HAP-1 (cell line): ENCODE results near the gene PGF.
"Not testable (repeated sequence)": the region's sequence is repeated elsewhere in the genome, so short reads cannot be mapped to it uniquely, and the experiment has no call there.

ENCODE experiments used
- DNase-seq, 2 experiments: peaks; one replicate each; pipeline ENCODE4 v3.0.0-alpha.2; 2016 to 2020; ENCODE audit warnings: low spot score in 2 of 2
- H3K27me3 ChIP-seq: fragments of 250-450 bp; sonication (Bioruptor Pico); 2 replicates; pipeline ENCODE4 v1.5.1; 2020; ENCODE audit warnings: low read depth, mild to moderate bottlenecking, moderate library complexity
- H3K36me3 ChIP-seq: fragments of 250-450 bp; sonication (Bioruptor Pico); replicated peaks from 2 replicates; pipeline ENCODE4 v1.5.1; 2020; ENCODE audit warnings: mild to moderate bottlenecking
- H3K4me1 ChIP-seq: fragments of 250-450 bp; sonication (Bioruptor Pico); 2 replicates; pipeline ENCODE4 v1.5.1; 2020; ENCODE audit warnings: mild to moderate bottlenecking
- H3K4me3 ChIP-seq: fragments of 250-450 bp; sonication (Bioruptor Pico); 2 replicates; pipeline ENCODE4 v1.5.1; 2020; ENCODE audit warnings: mild to moderate bottlenecking, moderate library complexity
- H3K9me3 ChIP-seq: fragments of 250-450 bp; sonication (Bioruptor Pico); 2 replicates; pipeline ENCODE4 v1.5.1; 2020; ENCODE audit warnings: mild to moderate bottlenecking, moderate library complexity
- in situ Hi-C: fragments of 300-500 bp; cut with MboI; formaldehyde crosslinking; loops from 3 replicates; pipeline ENCODE4 v1.14.3; 2020; ENCODE audit warnings: low sequenced_read_pairs, inconsistent platforms, mixed read lengths

The PGF gene

GRCh38 chr14:74936731-74937130 lies 18.7 kb downstream of the PGF start:
- H3K4me3 ChIP-seq: no peak overlapping the region
- no peaks in the 10 kb centered on the region for H3K4me1 ChIP-seq
- in situ Hi-C loops: loop anchor here (25.0 kb wide), 1 partner anchor 151 kb away; no protein-coding TSS in a partner anchor
- DNase-seq: no peak
- H3K36me3 ChIP-seq: no peaks in the 10 kb centered on the region
- no peaks in the 10 kb centered on the region for H3K9me3 ChIP-seq
- H3K27me3 ChIP-seq: peaks cover 5% of the 10 kb centered on the region

GRCh38 chr14:74936151-74936550 lies 19.2 kb downstream of the PGF start:
- Histone ChIP-seq H3K4me3 (no peak overlapping the region), H3K9me3 (no peaks in the 10 kb centered on the region), H3K36me3 (no peaks in the 10 kb centered on the region), H3K27me3 (peaks cover 5% of the 10 kb centered on the region), H3K4me1 (no peaks in the 10 kb centered on the region)
- DNase-seq: no peak
- in situ Hi-C loops: loop anchor here (25.0 kb wide), 1 partner anchor 151 kb away; no protein-coding TSS in a partner anchor

- in situ Hi-C loops: loop anchor here (25.0 kb wide), 1 partner anchor 152 kb away; no protein-coding TSS in a partner anchor
- H3K9me3 ChIP-seq: no peaks in the 10 kb centered on the region
- H3K4me3 ChIP-seq: no peak overlapping the region
- DNase-seq: no peak
- H3K4me1 ChIP-seq: no peaks in the 10 kb centered on the region
- H3K36me3 ChIP-seq: no peaks in the 10 kb centered on the region
- peaks cover 8% of the 10 kb centered on the region for H3K27me3 ChIP-seq
Measured at GRCh38 chr14:74935360-74935680, 20.1 kb downstream of the PGF start.

- H3K27me3 ChIP-seq: peaks cover 8% of the 10 kb centered on the region
- H3K36me3 ChIP-seq: no peaks in the 10 kb centered on the region
- no peak overlapping the region for H3K4me3 ChIP-seq
- DNase-seq: no peak
- no peaks in the 10 kb centered on the region for H3K4me1 ChIP-seq
- H3K9me3 ChIP-seq: no peaks in the 10 kb centered on the region
- in situ Hi-C loops: loop anchor here (25.0 kb wide), 1 partner anchor 153 kb away; no protein-coding TSS in a partner anchor
Measured at GRCh38 chr14:74934476-74935359, 20.7 kb downstream of the PGF start.

- DNase-seq: no peak
- Histone ChIP-seq H3K9me3 (no peaks in the 10 kb centered on the region), H3K27me3 (peaks cover 13% of the 10 kb centered on the region), H3K36me3 (no peaks in the 10 kb centered on the region), H3K4me1 (no peaks in the 10 kb centered on the region), H3K4me3 (no peak overlapping the region)
- in situ Hi-C loops: loop anchor here (25.0 kb wide), 1 partner anchor 153 kb away; no protein-coding TSS in a partner anchor
Measured at GRCh38 chr14:74934041-74934440, 21.4 kb downstream of the PGF start.

- in situ Hi-C loops: loop anchor here (25.0 kb wide), 1 partner anchor 154 kb away; no protein-coding TSS in a partner anchor
- H3K36me3 ChIP-seq, H3K4me3 ChIP-seq, DNase-seq, H3K9me3 ChIP-seq, H3K4me1 ChIP-seq: not testable (repeated sequence)
- peaks cover 15% of the 10 kb centered on the region for H3K27me3 ChIP-seq
Measured at GRCh38 chr14:74932936-74933335, 22.5 kb downstream of the PGF start.

- Histone ChIP-seq H3K9me3 (no peaks in the 10 kb centered on the region), H3K4me3 (no peak overlapping the region), H3K27me3 (peaks cover 15% of the 10 kb centered on the region), H3K4me1 (no peaks in the 10 kb centered on the region), H3K36me3 (no peaks in the 10 kb centered on the region)
- in situ Hi-C loops: loop anchor here (25.0 kb wide), 1 partner anchor 155 kb away; no protein-coding TSS in a partner anchor
- DNase-seq: no peak
Measured at GRCh38 chr14:74932401-74932901, 22.9 kb downstream of the PGF start.

- peaks cover 19% of the 10 kb centered on the region for H3K27me3 ChIP-seq
- not testable (repeated sequence) for H3K36me3 ChIP-seq, H3K9me3 ChIP-seq, DNase-seq, H3K4me1 ChIP-seq, H3K4me3 ChIP-seq
- in situ Hi-C loops: loop anchor here (25.0 kb wide), 1 partner anchor 156 kb away; no protein-coding TSS in a partner anchor
Measured at GRCh38 chr14:74931744-74932143, 23.7 kb downstream of the PGF start.

GRCh38 chr14:74929242-74929641 lies 26.2 kb downstream of the PGF start:
- no peak overlapping the region for H3K4me3 ChIP-seq
- H3K9me3 ChIP-seq: no peaks in the 10 kb centered on the region
- in situ Hi-C loops: loop anchor here (25.0 kb wide), 1 partner anchor 158 kb away; no protein-coding TSS in a partner anchor
- no peaks in the 10 kb centered on the region for H3K4me1 ChIP-seq
- no peaks in the 10 kb centered on the region for H3K36me3 ChIP-seq
- no peak for DNase-seq
- H3K27me3 ChIP-seq: peaks cover 19% of the 10 kb centered on the region

- Histone ChIP-seq H3K4me3 (no peak overlapping the region), H3K4me1 (no peaks in the 10 kb centered on the region), H3K27me3 (peaks cover 15% of the 10 kb centered on the region), H3K36me3 (no peaks in the 10 kb centered on the region), H3K9me3 (no peaks in the 10 kb centered on the region)
- in situ Hi-C loops: loop anchor here (25.0 kb wide), 1 partner anchor 160 kb away; no protein-coding TSS in a partner anchor
- no peak for DNase-seq
Measured at GRCh38 chr14:74927225-74927624, 28.2 kb downstream of the PGF start.

- H3K9me3 ChIP-seq: no peaks in the 10 kb centered on the region
- H3K4me3 ChIP-seq: no peak overlapping the region
- DNase-seq: no peak
- no peaks in the 10 kb centered on the region for H3K36me3 ChIP-seq
- peaks cover 6% of the 10 kb centered on the region for H3K27me3 ChIP-seq
- no peaks in the 10 kb centered on the region for H3K4me1 ChIP-seq
- in situ Hi-C loops: no loop called here
Measured at GRCh38 chr14:74924061-74924460, 31.3 kb downstream of the PGF start.

- Histone ChIP-seq H3K9me3 (no peaks in the 10 kb centered on the region), H3K4me3 (peak within 1 kb of the TSS; percentile 81), H3K27me3 (peaks cover 4% of the 10 kb centered on the region; the same call in 1 of the 2 replicates), H3K36me3 (no peaks in the 10 kb centered on the region), H3K4me1 (no peaks in the 10 kb centered on the region)
- in situ Hi-C loops: no loop called here
- peak; percentile 88 to 90 for DNase-seq
Measured at GRCh38 chr14:74922752-74923401, 32.5 kb downstream of the PGF start, which contains the start of gene RPS6KL1. RPS6KL1 (minus strand) TSS chr14:74923260; CDS start chr14:74921541, 1,719 bp downstream.

- Histone ChIP-seq H3K36me3 (no peaks in the 10 kb centered on the region), H3K4me1 (no peaks in the 10 kb centered on the region), H3K4me3 (peak overlapping the region; percentile 81), H3K27me3 (peaks cover 1% of the 10 kb centered on the region; the same call in 1 of the 2 replicates), H3K9me3 (no peaks in the 10 kb centered on the region)
- in situ Hi-C loops: no loop called here
- no peak for DNase-seq
Measured at GRCh38 chr14:74921987-74922751, 33.2 kb downstream of the PGF start.
